ENCODE results near the gene NAGS.
"Not testable (repeated sequence)": the region's sequence is repeated elsewhere in the genome, so short reads cannot be mapped to it uniquely, and the experiment has no call there.

The NAGS gene

GRCh38 chr17:43967251-43967875, 37.1 kb upstream of the NAGS start:
- no peak for DNase-seq (ENCODE audit: low read depth)
- TF ChIP-seq CTCF (IDR thresholded peaks at IDR 0.05; ENCODE audit: control insufficient read depth, insufficient read depth, low read depth, low read length, missing control alignments): no peak
- H3K4me3 ChIP-seq (ENCODE audit: control insufficient read depth, low read depth, low read length): no peak overlapping the region

GRCh38 chr17:43970366-43970765, 34.1 kb upstream of the NAGS start:
- DNase-seq (ENCODE audit: low read depth): no peak
- H3K4me3 ChIP-seq (ENCODE audit: control insufficient read depth, low read depth, low read length): no peak overlapping the region
- TF ChIP-seq CTCF (IDR thresholded peaks at IDR 0.05; ENCODE audit: control insufficient read depth, insufficient read depth, low read depth, low read length, missing control alignments): no peak

GRCh38 chr17:43971436-43971835, 33.0 kb upstream of the NAGS start:
- DNase-seq (ENCODE audit: low read depth); H3K4me3 ChIP-seq (ENCODE audit: control insufficient read depth, low read depth, low read length): not testable (repeated sequence)

GRCh38 chr17:43972444-43973212, 31.8 kb upstream of the NAGS start:
- DNase-seq (ENCODE audit: low read depth); H3K4me3 ChIP-seq (ENCODE audit: control insufficient read depth, low read depth, low read length): not testable (repeated sequence)

- DNase-seq (ENCODE audit: low read depth): no peak
- no peak overlapping the region for H3K4me3 ChIP-seq (ENCODE audit: control insufficient read depth, low read depth, low read length)
Measured at GRCh38 chr17:43974382-43975266, 29.8 kb upstream of the NAGS start.

GRCh38 chr17:43975898-43976297, 28.5 kb upstream of the NAGS start:
- TF ChIP-seq CTCF (IDR thresholded peaks at IDR 0.05; ENCODE audit: control insufficient read depth, insufficient read depth, low read depth, low read length, missing control alignments): no peak
- DNase-seq (ENCODE audit: low read depth): no peak
- no peak overlapping the region for H3K4me3 ChIP-seq (ENCODE audit: control insufficient read depth, low read depth, low read length)

More at GRCh38 chr17:43974382-43975266, 29.8 kb upstream of the NAGS start:
- no peak for TF ChIP-seq CTCF (IDR thresholded peaks at IDR 0.05; ENCODE audit: control insufficient read depth, insufficient read depth, low read depth, low read length, missing control alignments)

- no peak overlapping the region for H3K4me3 ChIP-seq (ENCODE audit: control insufficient read depth, low read depth, low read length)
- TF ChIP-seq CTCF (IDR thresholded peaks at IDR 0.05; ENCODE audit: control insufficient read depth, insufficient read depth, low read depth, low read length, missing control alignments): no peak
- DNase-seq (ENCODE audit: low read depth): no peak
Measured at GRCh38 chr17:43976963-43977837, 27.2 kb upstream of the NAGS start.
